GM08714 (cell line): Measurements from ENCODE around the gene NCLN.
"Not testable (repeated sequence)": the region's sequence is repeated elsewhere in the genome, so short reads cannot be mapped to it uniquely, and the experiment has no call there.

Experiments
- H3K4me3 ChIP-seq: fragments of 200-500 bp; sonication (Bioruptor generic); 2 replicates; pipeline ENCODE4 v1.5.1; 2014; ENCODE audit warnings: mild to moderate bottlenecking, low read length, inconsistent platforms
- ZNF274 ChIP-seq: IDR thresholded peaks from 2 replicates; pipeline ENCODE4 v1.6.1; 2012; ENCODE audit warnings: mild to moderate bottlenecking, low read depth, low read length

The NCLN gene

DNA sequence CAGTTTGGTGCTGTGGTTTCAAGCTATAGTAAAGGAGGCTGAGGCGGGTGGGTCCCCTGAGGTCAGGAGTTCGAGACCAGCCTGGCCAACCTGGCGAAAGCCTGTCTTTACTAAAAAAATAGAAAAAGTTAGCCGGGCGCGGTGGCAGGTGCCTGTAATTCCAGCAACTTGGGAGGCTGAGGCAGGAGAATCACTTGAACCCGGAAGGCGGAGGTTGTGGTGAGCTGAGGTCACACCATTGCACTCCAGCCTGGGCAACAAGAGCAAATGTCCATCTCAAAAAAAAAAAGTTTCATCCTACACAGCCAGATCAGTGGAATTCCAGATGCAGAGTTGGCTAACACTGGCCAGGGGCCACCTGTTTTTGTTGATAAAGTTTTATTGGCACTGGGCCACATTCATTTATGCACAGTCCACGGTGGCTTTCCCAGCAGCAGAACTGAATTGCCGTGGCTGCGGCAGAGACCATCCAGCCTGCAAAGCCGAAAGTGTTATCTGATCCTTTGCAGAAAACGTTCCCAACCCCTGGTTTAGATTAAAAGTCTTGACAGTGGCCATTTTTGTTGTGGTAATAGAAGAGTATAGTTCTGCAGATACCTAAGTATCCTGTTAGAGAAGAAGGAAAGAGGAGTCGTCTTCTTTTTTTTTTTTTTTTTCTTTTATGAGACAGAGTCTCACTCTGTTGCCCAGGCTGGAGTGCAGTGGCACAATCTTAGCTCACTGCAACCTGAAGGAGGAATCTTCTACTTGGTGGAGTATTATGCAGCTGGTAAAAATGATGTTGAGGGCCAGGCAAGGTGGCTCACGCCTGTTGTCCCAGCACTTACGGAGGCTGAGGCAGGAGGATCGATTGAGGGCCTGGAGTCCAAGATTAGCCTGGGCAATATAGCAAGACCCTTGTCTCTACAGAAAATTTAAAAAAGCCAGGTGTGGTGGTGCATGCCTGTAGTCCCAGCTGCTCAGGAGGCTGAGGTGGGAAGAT lies 8.7 kb downstream of the NCLN start:
- no peak overlapping the region for H3K4me3 ChIP-seq
- no peak for TF ChIP-seq ZNF274

DNA sequence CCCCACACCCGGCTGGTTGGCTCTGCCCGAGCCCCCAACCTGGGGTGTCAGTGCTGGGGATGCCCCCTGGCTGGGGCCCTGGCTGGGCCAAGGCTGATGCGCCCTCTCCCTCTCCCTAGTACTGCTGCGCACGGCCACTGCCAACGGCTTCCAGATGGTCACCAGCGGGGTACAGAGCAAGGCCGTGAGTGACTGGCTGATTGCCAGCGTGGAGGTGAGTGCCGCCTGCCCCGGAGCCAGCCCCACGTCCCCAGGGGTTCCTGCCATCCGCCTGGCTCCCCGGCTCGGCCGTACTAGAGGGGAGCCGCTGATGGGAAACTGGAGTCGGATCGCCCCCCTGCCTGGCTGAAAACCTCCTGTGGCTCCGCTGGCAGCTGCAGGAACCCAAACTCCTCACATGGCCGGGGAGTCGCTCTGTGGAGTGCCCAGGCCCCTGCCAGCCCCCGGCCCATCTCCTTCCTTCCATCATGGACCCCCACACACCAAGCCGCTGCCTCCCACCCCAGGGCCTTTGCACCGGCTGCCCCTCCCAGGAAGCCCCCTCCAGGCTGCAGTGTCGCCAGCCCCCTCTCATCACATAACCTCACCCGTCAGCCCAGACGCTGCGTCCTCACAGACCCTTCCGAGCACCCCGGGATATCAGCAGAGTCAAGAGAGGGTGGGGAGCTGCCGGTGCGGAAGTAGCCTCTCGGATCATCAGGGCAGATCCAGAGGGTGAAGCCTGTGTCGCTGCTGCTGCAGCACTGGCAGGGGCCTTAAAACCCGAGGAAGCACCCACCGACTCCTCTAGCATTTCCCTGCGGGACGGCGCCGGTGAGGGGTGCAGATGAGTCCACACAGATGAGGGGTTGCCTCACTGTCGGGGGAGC lies 10.6 kb downstream of the NCLN start:
- TF ChIP-seq ZNF274: no peak
- no peak overlapping the region for H3K4me3 ChIP-seq

DNA sequence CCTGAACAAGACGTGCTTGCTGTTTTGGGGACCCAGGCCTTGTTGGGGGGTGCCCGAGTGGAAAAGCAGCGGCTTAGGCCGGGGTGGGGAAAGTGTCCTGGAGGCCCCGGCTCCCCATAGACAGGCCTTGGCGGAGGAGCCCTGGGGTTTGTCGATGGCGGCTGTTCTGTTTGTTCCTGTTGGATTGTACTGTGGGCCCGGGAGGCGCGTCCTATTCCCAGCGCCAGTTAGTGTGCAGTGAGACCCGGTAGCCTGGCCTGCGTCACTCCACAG lies 11.1 kb downstream of the NCLN start:
- H3K4me3 ChIP-seq: no peak overlapping the region
- TF ChIP-seq ZNF274: no peak

DNA sequence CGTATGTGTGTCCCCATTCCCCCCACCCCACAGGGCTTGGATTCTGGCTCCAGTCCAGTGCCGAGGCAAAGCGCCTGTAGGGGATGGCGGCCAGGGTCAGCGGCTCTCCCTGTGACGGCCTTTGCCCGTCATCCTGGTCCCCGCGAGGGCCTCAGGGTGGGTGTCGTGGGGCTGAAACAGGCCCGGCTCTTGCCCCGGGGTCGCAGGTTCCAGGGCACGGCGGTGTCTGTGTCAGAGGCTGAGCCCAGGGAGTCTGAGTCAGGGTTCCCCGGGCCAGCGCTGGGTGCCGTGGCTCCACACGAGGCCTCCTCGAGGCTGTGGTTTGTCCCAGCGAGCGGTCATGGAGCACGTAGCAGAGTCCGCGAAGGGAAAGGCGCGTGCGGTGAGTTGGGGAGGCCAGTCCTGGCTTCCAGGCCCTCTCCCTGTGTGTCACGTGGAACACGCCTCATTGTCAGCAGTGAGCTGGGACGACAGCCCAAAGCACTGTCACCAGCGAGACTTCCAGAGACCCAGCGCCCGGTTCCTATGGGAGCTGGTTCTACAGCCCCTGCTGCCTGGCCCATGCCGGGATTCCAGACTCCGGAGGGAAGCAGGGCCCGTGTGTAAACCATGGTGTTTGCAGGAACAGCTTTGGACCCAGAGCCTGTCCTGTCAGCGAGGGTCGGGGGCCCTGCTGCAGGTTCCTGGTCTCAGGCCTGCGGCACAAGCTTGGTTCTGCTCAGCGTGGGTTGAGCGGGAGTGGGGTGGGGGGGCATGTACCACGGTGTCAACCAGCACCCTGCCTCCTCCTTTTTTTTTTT lies 13.4 kb downstream of the NCLN start:
- H3K4me3 ChIP-seq: no peak overlapping the region
- TF ChIP-seq ZNF274: no peak

DNA sequence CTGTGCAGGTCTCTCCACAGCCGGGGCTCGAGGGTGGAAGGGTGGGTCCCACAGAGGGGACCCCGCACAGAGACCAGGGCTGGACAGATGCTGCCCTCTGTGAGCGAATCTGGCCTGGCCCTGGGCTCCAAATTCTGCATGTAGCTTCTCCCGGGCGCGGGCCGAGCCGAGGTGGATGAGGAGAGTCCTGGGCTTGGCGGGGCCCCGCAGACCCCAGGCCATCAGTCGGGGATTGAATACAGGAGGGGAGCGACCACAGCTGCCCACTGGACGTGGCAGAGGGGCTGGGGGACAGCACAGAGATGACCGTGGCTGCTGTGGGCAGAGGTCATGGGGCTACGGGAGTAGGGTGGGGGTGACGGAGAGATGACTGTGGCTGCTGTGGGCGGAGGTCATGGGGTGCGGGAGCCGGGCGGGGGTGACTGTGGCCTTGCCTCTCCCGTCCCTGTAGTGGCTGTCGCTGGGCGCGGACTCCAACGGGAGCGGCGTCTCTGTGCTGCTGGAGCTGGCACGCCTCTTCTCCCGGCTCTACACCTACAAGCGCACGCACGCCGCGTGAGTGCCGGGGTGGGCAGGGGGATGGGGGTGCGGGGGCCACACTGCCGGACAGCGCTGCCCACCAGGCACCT lies 15.5 kb downstream of the NCLN start:
- no peak for TF ChIP-seq ZNF274
- H3K4me3 ChIP-seq: no peak overlapping the region

- no peak overlapping the region for H3K4me3 ChIP-seq
- TF ChIP-seq ZNF274: no peak
Observed at GRCh38 chr19:3201911-3202310, 16.2 kb downstream of the NCLN start.

DNA sequence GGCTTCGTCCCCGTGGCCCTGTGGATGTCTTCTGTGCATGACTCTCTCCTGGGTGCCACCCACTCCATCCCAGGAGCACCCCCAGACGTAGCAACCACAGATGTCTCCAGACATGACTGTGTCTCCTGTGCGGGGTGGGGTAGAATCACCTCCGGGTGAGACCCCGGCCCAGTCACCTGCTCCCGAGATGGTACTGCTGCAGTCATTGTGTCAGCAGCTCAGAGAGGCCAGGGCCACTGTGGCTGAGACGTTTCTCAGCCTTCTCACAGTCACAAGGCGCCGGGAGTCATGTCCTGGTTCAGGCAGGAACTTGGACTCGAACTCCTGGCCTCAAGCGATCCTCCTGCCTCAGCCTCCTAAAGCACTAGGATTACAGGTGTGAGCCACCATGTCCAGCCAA lies 16.6 kb downstream of the NCLN start:
- TF ChIP-seq ZNF274: no peak
- H3K4me3 ChIP-seq: no peak overlapping the region

DNA sequence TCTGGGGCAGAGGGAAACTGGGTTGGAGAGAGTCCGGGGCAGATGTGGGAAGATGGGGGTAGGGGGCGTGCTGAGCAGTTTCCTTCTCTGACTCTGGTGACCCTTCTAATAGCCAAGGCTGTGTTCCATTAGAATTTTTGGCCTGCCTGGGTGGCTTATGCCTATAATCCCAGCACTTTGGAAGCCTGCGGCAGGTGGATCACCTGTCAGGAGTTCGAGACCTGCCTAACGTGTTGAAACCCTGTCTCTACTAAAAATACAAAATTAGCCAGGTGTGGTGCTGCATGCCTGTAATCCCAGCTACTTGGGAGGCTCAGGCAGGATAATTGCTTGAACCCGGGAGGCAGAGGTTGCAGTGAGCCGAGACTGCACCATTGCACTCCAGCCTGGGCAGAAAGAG lies 17.2 kb downstream of the NCLN start:
- not testable (repeated sequence) for H3K4me3 ChIP-seq

- TF ChIP-seq ZNF274: no peak
- H3K4me3 ChIP-seq: no peak overlapping the region
Observed at GRCh38 chr19:3203805-3204645, 18.3 kb downstream of the NCLN start.

GRCh38 chr19:3204646-3205275 lies 19.0 kb downstream of the NCLN start:
- H3K4me3 ChIP-seq: no peak overlapping the region
- TF ChIP-seq ZNF274: no peak

DNA sequence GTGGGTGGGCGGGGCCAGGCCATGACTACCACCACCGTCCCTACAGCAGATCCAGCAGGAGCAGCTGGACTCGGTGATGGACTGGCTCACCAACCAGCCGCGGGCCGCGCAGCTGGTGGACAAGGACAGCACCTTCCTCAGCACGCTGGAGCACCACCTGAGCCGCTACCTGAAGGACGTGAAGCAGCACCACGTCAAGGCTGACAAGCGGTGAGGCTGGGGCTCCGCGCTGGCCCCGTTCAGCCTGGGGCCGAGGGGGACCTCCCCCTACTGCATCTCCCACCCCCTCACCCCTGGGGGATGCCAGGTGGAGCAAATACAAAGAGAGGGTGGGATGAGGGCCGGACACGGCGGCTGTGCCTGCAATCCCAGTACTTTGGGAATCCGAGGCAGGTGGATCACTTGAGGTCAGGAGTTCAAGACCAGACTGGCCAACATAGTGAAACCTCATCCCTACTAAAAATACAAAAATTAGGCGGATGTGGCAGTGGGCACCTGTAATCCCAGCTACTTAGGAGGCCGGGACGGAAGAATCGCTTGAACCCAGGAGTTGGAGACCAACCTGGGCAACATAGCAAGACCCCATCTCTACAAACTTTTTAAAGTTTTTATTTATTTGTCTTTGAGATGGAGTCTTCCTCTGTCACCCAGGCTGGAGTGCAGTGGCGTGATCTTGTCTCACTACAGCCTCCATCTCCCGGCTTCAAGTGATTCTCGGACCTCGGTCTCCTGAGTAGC lies 20.7 kb downstream of the NCLN start:
- no peak overlapping the region for H3K4me3 ChIP-seq
- no peak for TF ChIP-seq ZNF274

DNA sequence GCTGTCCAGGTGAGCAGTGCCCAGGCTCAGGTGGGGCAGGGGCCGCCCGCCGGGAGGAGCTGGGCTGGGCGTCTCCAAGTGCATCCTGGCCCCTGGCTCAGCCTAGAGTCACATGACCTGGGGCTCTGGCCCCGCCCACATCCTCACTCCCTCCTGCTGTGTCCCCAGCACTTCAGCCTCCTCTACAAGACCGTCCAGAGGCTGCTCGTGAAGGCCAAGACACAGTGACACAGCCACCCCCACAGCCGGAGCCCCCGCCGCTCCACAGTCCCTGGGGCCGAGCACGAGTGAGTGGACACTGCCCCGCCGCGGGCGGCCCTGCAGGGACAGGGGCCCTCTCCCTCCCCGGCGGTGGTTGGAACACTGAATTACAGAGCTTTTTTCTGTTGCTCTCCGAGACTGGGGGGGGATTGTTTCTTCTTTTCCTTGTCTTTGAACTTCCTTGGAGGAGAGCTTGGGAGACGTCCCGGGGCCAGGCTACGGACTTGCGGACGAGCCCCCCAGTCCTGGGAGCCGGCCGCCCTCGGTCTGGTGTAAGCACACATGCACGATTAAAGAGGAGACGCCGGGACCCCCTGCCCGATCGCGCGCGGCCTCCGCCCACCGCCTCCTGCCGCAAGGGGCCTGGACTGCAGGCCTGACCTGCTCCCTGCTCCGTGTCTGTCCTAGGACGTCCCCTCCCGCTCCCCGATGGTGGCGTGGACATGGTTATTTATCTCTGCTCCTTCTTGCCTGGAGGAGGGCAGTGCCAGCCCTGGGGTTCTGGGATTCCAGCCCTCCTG lies 21.9 kb downstream of the NCLN start:
- TF ChIP-seq ZNF274: no peak

More for the DNA sequence above, 21.9 kb downstream of the NCLN start:
- H3K4me3 ChIP-seq: no peak overlapping the region
